Left renal pelvis (tissue), 4 donors: ENCODE measurements around the gene TAS2R50. TPM values are rescaled to one million over a fixed set of nuclear protein-coding genes. Genes with fewer than 3 reads are reported as not detected.

Experiments used
- DNase-seq, 4 donors: peaks; one replicate each; pipeline ENCODE4 v3.0.0-alpha.2; 2013; ENCODE audit warnings: low read depth in 4 of 4, low spot score in 3 of 4
- polyA plus RNA-seq, 4 donors: library from polyadenylated mRNA; unstranded; fragments of 120-200 nt; gene quantifications; one replicate each; pipeline ENCODE4 v1.2.1, GENCODE V29; 2013; ENCODE audit not compliant: insufficient read length in 4 of 4

TAS2R50 gene
- polyA plus RNA-seq, 4 donors: 0.16 to 0.36 TPM; not detected in 2

- no peak for DNase-seq
These were observed 29.0 kb downstream of the TAS2R50 start for GRCh38 chr12:10957741-10958140.

- DNase-seq: no peak
These were observed 30.6 kb downstream of the TAS2R50 start for GRCh38 chr12:10956085-10956484.

- DNase-seq: no peak
These were observed 34.1 kb downstream of the TAS2R50 start for GRCh38 chr12:10952645-10953044.

- no peak for DNase-seq
These were observed 43.5 kb downstream of the TAS2R50 start for GRCh38 chr12:10943167-10943566.

- DNase-seq: no peak
These were observed 44.6 kb downstream of the TAS2R50 start for GRCh38 chr12:10941916-10942607.

GRCh38 chr12:10941369-10941768 lies 45.3 kb downstream of the TAS2R50 start:
- no peak for DNase-seq

- no peak for DNase-seq
These were observed 46.3 kb downstream of the TAS2R50 start for GRCh38 chr12:10940389-10940788.

GRCh38 chr12:10939163-10939562 lies 47.5 kb downstream of the TAS2R50 start, which contains the start of gene TAS2R14:
TSS of gene TAS2R14 (minus strand) at chr12:10939263. CDS start at chr12:10939207, 56 bp downstream.
- no peak for DNase-seq

- DNase-seq: no peak
These were observed 50.2 kb downstream of the TAS2R50 start for GRCh38 chr12:10936506-10936905.

Other genes with a start within 250 kb of the TAS2R50 start
- not detected for gene TAS2R7, start 184.3 kb downstream of the TAS2R50 start, polyA plus RNA-seq
- gene TAS2R8, start 179.6 kb downstream of the TAS2R50 start, polyA plus RNA-seq: not detected
- gene TAS2R9, start 176.7 kb downstream of the TAS2R50 start, polyA plus RNA-seq: not detected
- gene TAS2R10, start 160.6 kb downstream of the TAS2R50 start, polyA plus RNA-seq: 1 to 10 TPM; 1.1 to 2.6 (median 2.1) TPM
- 1 to 10 TPM; 6.5 to 9.1 (median 7.6) TPM for gene PRR4, start 137.4 kb downstream of the TAS2R50 start, polyA plus RNA-seq
- 10 to 100 TPM in 3 of 4 donors, 1 to 10 TPM in 1; 7.8 to 16.2 (median 13.0) TPM for gene PRH1, start 102.7 kb downstream of the TAS2R50 start, polyA plus RNA-seq
- gene TAS2R13, start 77.3 kb downstream of the TAS2R50 start, polyA plus RNA-seq: under 1 TPM in 3 of 4 donors, not detected in 1; 0.09 to 0.14 (median 0.14) TPM
- under 1 TPM in 3 of 4 donors, not detected in 1; 0.29 to 0.76 (median 0.45) TPM for gene PRH2, start 57.7 kb downstream of the TAS2R50 start, polyA plus RNA-seq
- 1 to 10 TPM; 2.5 to 4.0 (median 3.2) TPM for gene TAS2R14, start 47.6 kb downstream of the TAS2R50 start, polyA plus RNA-seq
- gene TAS2R20, start 11.4 kb upstream of the TAS2R50 start, polyA plus RNA-seq: 1 to 10 TPM; 1.1 to 2.2 (median 1.4) TPM
- 1 to 10 TPM; 1.2 to 1.4 (median 1.3) TPM for gene TAS2R19, start 35.7 kb upstream of the TAS2R50 start, polyA plus RNA-seq
- gene TAS2R31, start 44.5 kb upstream of the TAS2R50 start, polyA plus RNA-seq: 1 to 10 TPM in 3 of 4 donors, under 1 TPM in 1; 0.82 to 2.1 (median 1.7) TPM
- gene TAS2R46, start 75.4 kb upstream of the TAS2R50 start, polyA plus RNA-seq: under 1 TPM in 1 of 4 donors, not detected in 3; 0.27 TPM
- gene TAS2R43, start 105.4 kb upstream of the TAS2R50 start, polyA plus RNA-seq: under 1 TPM in 3 of 4 donors, not detected in 1; 0.24 to 0.64 (median 0.60) TPM
- under 1 TPM; 0.10 to 0.29 (median 0.15) TPM for gene TAS2R30, start 147.7 kb upstream of the TAS2R50 start, polyA plus RNA-seq
- 10 to 100 TPM; 10.2 to 20.6 (median 17.2) TPM for gene SMIM10L1, start 184.3 kb upstream of the TAS2R50 start, polyA plus RNA-seq
- gene TAS2R42, start 200.0 kb upstream of the TAS2R50 start, polyA plus RNA-seq: not detected